Gastrocnemius medialis (tissue), 4 donors: ENCODE results near the gene ADCY1.

Experiments used
- POLR2A ChIP-seq, 2 donors: fragments of 450-650 bp; IDR thresholded peaks; one replicate each; pipeline ENCODE4 v1.6.1; 2017; ENCODE audit warnings: antibody characterized with exemption in 2 of 2, mild to moderate bottlenecking in 2 of 2, moderate library complexity in 2 of 2
- TF ChIP-seq, protein P1 (sequence below), 5 experiments: fragments of 450-650 bp in 3 of 5; fragments of 200-600 bp in 2 of 5; sonication (generic) in 2 of 5; IDR thresholded peaks in 4 of 5; conservative IDR thresholded peaks in 1 of 5; 1 replicate in 4 of 5; 2 replicates in 1 of 5; pipeline ENCODE4 v1.5.1; 2016 to 2019; ENCODE audit warnings: antibody characterized with exemption in 5 of 5, mild to moderate bottlenecking in 3 of 5, moderate library complexity in 3 of 5

DNA sequence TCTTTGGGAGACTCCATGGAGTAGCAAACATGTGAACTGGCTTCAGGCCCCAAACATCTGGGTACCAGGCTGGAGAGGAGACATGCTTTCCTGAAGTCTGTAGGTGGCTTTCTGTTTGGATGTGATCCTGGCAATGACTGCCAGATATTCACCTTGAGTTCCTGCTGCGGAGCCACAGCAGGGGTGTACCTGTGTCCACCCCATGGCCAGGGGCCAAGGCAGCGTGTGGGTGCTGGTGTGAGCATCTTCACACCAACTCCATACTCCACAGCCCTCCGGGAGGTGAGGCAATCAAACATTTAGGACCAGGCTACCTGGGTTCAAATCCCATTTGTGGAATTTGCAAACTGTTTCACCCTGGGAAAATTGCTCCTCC lies 113.0 kb downstream of the ADCY1 start:
- TF ChIP-seq POLR2A (IDR thresholded peaks at IDR 0.05): no peak
- TF ChIP-seq, protein P1, sequence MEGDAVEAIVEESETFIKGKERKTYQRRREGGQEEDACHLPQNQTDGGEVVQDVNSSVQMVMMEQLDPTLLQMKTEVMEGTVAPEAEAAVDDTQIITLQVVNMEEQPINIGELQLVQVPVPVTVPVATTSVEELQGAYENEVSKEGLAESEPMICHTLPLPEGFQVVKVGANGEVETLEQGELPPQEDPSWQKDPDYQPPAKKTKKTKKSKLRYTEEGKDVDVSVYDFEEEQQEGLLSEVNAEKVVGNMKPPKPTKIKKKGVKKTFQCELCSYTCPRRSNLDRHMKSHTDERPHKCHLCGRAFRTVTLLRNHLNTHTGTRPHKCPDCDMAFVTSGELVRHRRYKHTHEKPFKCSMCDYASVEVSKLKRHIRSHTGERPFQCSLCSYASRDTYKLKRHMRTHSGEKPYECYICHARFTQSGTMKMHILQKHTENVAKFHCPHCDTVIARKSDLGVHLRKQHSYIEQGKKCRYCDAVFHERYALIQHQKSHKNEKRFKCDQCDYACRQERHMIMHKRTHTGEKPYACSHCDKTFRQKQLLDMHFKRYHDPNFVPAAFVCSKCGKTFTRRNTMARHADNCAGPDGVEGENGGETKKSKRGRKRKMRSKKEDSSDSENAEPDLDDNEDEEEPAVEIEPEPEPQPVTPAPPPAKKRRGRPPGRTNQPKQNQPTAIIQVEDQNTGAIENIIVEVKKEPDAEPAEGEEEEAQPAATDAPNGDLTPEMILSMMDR (IDR thresholded peaks at IDR 0.05 in 4 of 5, conservative IDR thresholded peaks at IDR 0.05 in 1 of 5): no peak
